HT-29 (cell line): ENCODE measurements around the gene ICOSLG. TPM values are rescaled to one million over a fixed set of nuclear protein-coding genes. Genes with fewer than 3 reads are reported as not detected.
"Not testable (repeated sequence)": the region's sequence is repeated elsewhere in the genome, so short reads cannot be mapped to it uniquely, and the experiment has no call there.

Source experiments
- DNase-seq: peaks from one replicate; pipeline ENCODE4 v3.0.0-alpha.2; 2015; ENCODE audit warnings: low spot score
- total RNA-seq: library from RNA; depleted of rRNA; stranded (reverse); fragments of >200 nt; shearing (Covaris generic); gene quantifications from 2 replicates; pipeline ENCODE4 v1.2.3, GENCODE V29; 2014

The ICOSLG gene
- total RNA-seq, 1 experiment from 2014 or later, result 1.7 TPM

- DNase-seq, result not testable (repeated sequence)
Measured at GRCh38 chr21:44227614-44228013, 13.1 kb downstream of the ICOSLG start.

GRCh38 chr21:44225605-44226004 lies 15.1 kb downstream of the ICOSLG start:
- not testable (repeated sequence) for DNase-seq

- DNase-seq, result not testable (repeated sequence)
Measured at GRCh38 chr21:44223334-44223733, 17.4 kb downstream of the ICOSLG start.

DNA sequence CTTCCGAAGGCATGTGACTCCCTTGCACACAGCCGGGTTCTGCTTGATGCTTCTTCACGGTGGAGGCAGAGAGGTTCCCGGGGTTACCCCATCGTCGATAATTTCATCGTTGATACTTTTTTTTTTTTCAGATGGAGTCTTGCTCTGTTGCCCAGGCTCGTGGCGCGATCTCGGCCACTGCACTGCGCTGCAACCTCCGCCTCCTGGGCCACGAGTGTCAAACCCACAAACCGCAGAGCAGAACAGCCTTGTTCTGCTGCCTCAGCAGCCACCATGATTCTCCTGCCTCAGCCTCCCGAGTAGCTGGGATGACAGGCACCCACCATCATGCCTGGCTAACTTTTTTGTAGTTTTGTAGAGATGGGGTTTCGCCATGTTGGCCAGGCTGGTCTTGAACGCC lies 20.1 kb downstream of the ICOSLG start:
- not testable (repeated sequence) for DNase-seq

DNA sequence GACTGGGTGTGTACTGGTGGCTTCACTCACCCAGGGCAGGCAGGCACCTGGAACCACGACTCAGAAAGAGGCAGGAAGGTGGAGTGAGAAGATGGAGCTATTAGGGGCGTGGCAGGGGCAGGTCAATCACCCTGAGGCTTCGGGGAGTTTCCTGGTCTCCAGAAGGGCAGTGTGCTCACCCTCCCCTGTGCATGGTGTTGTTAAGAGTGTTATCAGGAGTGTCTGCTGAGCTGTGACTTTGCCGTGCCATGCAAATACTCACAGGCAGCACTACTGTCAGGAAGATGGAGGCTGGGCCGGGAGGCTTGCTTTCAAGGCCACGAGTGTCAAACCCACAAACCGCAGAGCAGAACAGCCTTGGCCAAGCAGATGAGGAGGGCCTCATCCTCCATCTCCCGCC lies 22.3 kb downstream of the ICOSLG start:
- DNase-seq, result not testable (repeated sequence)

- not testable (repeated sequence) for DNase-seq
Measured at GRCh38 chr21:44211978-44212377, 28.8 kb downstream of the ICOSLG start.

DNA sequence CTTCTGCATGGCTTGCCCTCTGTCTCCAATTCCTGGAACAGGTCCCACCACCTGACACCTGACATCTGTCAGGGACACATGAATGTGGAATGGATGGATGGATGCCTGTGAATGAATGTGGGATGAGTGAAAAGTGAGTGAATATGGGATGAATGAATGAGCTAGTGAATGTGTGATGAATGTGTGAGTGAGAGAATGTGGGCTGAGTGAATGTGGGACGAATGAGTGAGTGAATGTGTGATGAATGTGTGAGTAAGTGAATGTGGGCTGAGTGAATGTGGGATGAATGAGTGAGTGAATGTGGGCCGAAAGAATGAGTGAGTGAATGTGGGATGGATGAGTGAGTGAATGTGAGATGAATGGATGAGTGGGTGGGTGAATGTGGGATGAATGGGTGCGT lies 29.2 kb downstream of the ICOSLG start:
- not testable (repeated sequence) for DNase-seq

DNA sequence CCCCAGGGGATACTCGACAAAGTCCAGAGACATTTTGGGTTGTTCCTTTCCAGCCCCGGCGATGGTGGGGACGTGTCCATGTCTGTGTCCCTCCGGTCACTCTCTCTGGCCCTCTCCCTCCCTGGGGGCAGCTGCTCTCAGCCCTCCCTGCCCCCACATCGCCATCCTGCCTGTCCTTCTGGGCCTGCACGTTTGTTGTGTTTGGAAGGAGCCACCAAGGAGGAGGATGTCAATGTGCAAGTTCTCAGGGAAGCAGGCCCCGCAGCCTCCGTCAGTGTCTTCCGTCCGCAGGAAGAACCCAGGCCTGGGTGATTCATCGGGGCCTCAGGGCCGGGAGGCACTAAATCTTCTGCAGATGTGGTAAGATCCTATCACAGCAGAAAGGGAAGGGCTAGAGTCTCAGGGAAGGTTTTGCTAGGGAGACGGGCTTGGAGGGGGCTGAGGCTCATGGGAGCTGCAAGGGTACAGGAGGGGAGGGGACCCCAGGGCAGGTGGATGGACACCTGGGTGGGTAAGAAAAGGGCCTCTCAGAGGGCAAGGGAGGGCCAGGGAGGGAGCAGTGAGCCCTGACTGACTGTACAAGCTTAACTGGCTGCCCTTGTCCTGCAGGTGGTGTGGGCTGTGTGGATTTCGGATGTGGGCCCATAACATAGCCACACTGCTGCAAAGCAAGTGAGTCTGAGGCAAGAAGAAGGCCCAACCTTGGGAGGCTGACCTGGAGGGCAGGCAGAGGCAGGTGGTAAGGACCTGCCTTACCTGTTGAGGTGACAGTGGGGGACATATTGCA lies 32.7 kb downstream of the ICOSLG start:
- DNase-seq, result not testable (repeated sequence)

DNA sequence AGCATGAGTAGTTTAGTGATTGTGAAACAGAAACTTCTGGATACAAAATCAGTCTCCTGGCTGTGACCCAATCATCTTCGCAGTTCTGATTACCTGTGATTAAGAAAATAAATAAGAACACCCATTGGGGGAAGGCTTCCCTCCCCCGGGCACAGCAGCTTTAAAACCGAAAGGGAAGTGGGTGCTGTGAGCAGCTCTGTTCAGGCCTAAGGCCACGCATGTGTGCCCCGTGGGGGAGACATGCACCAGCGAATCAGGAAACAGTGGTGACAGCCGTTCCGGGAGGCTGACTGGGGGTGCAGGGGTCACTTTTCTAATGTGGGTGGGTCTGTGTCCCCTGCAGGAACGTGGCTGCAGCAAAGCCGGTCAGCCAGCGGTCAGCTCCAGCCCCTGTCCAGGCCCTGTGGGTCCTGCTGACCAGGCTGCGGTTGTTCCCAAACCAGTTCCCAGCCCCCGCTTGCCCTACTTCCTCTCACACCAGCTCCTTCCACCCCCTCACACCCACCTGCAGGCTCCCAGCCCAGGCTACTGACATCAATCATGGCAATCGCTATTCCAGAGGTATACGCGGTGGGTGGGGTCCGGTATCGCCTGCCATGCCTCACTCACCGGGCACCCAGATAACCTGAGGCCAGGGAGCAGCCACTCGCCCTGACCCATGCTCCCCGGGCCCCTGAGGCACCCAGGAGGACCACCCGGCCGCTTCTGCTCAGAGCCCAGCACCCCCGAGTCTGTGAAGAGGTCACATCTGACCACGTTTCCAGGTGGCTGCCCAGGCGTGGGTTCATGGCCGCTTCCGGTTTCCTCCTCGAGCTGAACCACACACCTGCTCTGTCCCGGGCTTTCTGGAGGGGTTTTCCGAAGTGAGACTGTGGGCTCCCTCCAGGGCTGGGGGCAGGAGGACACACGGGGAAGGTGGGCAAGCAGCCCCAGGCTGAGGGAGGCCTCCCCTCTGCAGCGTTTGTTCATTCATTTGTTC lies 33.8 kb downstream of the ICOSLG start:
- not testable (repeated sequence) for DNase-seq

DNA sequence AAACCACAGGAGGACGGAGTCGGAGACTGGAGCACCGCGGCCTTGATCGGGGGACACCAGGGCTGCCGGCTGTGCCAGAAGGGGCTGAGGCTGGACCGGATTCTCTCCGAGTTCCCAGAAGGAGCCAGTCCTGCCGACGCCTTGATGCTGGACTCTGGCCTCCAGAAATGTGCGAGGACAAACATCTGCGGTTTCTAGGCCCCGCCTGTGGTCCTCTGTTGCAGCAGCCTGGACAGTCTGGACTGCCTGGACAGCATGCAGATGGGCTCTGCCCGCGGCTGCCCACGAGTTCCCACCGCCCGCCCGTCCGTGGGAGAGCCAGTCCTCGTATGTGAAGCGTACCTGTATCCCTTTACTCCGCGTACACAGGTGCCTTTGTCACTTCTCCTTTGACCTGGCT lies 34.6 kb downstream of the ICOSLG start:
- not testable (repeated sequence) for DNase-seq

GRCh38 chr21:44202590-44203299 lies 38.0 kb downstream of the ICOSLG start:
- DNase-seq, result not testable (repeated sequence)

GRCh38 chr21:44199997-44200396 lies 40.7 kb downstream of the ICOSLG start:
- DNase-seq, result not testable (repeated sequence)

DNA sequence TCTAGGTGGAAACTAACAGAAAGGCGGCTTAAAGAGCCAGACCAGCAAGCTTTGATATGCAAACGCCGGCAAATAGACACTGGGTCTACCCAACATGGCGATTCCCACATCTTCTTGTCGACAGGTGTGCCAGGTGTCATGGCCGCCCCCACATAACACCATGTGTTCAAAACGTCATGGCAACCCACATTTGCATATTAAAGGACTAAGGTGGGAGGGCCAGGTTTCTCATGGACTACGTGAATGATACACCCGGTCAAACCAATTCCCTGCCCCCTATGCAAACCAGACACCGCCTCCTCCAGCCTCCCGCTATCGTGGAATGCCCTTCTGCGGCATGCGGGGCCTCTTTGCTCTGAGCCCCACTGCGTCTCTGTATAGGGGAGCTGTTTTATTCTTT lies 41.3 kb downstream of the ICOSLG start:
- DNase-seq, result no peak

DNA sequence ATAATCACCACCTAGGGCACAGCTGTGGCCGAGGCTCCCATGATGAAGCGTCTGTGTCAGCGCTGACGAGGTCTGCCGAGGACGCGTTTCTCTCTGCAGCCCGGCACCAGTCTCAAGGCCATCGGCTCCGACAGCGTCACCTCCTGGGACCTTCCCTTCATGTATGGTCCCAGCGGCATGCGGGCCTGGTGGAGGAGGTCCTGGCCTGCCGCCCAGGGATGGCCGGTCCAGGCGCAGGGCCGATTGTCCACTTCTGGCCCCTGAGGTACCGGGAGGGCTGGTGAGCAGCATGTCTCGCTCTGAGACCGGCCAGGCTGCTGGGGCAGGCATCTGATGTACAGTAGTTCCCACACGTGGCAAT lies 43.6 kb downstream of the ICOSLG start:
- DNase-seq, result not testable (repeated sequence)

DNA sequence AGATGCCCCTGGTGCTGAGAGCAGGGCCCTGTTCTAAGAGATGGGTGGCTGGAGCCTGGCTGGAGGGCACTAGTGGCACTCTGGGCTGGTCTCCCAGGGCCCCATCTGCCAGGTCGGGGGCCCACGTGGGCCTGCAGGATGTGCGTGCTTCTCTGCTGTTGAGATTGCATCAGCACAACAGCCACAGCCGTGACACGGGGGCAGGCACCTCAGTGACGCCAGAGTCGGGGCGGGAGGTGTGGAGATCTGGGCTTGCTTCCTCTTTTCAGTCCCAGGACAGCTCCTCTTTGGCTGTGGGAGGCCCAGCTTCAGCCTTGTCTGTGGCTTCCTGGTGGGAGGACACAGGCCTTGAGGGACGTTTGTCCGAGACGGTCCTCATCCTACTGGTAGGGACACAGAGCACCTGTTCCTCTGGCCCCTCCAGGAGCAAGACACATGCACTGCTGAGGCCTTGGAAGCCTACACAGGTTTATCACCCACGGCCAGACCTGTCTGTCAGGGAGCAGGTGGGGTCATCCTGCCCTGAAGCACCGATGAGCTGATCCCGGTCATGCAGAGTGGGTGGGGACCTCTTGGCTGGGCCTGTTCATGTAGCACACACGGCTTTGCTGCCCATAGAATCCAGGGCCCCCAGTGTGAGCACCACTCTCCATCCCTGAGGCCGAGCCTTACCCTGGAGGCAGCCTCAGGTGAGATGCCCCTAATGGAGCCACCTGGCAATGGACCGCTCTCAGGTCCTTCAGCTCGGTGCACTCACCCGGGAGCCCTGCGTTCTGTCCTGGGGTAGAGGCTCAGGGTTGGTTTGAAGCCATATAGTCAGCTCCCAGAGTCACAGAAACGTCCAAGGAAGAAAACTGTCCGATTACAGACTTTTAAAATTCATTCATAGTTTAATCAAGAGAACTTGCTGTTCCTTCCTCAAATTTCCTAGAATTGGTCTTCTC lies 44.3 kb downstream of the ICOSLG start:
- DNase-seq, result not testable (repeated sequence)

- DNase-seq, result not testable (repeated sequence)
Measured at GRCh38 chr21:44194888-44195287, 45.9 kb downstream of the ICOSLG start.

DNA sequence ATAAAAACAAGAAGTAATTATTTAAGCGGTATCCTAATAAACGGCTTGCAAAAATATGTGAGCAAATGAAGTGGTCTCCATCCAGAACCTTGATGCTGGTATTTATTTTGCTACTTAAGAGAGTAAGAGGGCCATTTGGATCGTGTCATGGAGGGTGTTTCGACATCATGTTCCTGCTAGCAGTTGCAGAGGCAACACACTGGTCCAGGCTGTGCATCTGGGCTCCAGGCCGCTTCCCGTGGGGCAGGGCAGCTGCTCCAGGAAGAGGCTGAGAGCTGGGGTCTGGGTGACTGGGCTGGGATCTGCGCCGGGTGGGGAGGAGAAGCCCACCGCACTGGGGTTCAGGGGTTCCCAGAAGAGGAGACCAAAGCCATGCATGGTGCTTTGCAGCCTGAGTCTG lies 46.3 kb downstream of the ICOSLG start:
- not testable (repeated sequence) for DNase-seq

- DNase-seq, result not testable (repeated sequence)
Measured at GRCh38 chr21:44193108-44193507, 47.6 kb downstream of the ICOSLG start.

GRCh38 chr21:44190349-44191271 lies 50.1 kb downstream of the ICOSLG start:
- not testable (repeated sequence) for DNase-seq
